ENCODE measurements around the gene CYP39A1.

The CYP39A1 gene

DNA sequence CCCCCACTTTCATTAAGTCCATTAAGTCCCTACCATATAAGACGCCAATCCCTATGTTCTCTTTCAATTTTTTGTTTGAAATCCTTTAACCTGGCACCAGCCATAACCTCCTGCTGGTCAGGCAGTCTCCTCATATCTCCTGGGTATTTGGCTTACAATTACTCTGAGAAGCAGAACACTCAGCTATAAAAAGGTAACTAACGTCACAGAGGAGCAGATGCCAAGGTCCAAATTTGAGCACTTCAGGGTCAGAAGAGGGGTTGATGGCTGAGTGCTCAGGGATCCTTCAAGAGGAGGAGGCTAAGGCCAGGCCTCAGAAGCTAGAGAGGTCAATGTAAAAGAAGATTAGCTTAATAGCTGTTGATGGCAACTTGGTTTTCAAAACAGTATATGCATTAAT is 139.1 kb downstream of the CYP39A1 start:
- H3K27me3 ChIP-seq (ENCODE audit: insufficient read depth, poor library complexity, severe bottlenecking) = no peaks in the 10 kb centered on the region
- TF ChIP-seq POLR2AphosphoS5 (IDR thresholded peaks at IDR 0.05; ENCODE audit: low read depth) (no peak), SPI1 (IDR thresholded peaks at IDR 0.05; ENCODE audit: borderline replicate concordance, low read depth) (no peak), GABPA (IDR thresholded peaks at IDR 0.05; ENCODE audit: low read depth) (no peak)
- TF ChIP-seq, protein P1, sequence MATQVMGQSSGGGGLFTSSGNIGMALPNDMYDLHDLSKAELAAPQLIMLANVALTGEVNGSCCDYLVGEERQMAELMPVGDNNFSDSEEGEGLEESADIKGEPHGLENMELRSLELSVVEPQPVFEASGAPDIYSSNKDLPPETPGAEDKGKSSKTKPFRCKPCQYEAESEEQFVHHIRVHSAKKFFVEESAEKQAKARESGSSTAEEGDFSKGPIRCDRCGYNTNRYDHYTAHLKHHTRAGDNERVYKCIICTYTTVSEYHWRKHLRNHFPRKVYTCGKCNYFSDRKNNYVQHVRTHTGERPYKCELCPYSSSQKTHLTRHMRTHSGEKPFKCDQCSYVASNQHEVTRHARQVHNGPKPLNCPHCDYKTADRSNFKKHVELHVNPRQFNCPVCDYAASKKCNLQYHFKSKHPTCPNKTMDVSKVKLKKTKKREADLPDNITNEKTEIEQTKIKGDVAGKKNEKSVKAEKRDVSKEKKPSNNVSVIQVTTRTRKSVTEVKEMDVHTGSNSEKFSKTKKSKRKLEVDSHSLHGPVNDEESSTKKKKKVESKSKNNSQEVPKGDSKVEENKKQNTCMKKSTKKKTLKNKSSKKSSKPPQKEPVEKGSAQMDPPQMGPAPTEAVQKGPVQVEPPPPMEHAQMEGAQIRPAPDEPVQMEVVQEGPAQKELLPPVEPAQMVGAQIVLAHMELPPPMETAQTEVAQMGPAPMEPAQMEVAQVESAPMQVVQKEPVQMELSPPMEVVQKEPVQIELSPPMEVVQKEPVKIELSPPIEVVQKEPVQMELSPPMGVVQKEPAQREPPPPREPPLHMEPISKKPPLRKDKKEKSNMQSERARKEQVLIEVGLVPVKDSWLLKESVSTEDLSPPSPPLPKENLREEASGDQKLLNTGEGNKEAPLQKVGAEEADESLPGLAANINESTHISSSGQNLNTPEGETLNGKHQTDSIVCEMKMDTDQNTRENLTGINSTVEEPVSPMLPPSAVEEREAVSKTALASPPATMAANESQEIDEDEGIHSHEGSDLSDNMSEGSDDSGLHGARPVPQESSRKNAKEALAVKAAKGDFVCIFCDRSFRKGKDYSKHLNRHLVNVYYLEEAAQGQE (IDR thresholded peaks at IDR 0.05; ENCODE audit: insufficient replicate concordance, low read depth) = no peak
- TF ChIP-seq, protein P2, sequence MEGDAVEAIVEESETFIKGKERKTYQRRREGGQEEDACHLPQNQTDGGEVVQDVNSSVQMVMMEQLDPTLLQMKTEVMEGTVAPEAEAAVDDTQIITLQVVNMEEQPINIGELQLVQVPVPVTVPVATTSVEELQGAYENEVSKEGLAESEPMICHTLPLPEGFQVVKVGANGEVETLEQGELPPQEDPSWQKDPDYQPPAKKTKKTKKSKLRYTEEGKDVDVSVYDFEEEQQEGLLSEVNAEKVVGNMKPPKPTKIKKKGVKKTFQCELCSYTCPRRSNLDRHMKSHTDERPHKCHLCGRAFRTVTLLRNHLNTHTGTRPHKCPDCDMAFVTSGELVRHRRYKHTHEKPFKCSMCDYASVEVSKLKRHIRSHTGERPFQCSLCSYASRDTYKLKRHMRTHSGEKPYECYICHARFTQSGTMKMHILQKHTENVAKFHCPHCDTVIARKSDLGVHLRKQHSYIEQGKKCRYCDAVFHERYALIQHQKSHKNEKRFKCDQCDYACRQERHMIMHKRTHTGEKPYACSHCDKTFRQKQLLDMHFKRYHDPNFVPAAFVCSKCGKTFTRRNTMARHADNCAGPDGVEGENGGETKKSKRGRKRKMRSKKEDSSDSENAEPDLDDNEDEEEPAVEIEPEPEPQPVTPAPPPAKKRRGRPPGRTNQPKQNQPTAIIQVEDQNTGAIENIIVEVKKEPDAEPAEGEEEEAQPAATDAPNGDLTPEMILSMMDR (IDR thresholded peaks at IDR 0.05; ENCODE audit: insufficient read depth, low read length) = no peak
- H3K4me3 ChIP-seq (replicated peaks; ENCODE audit: insufficient read depth, low read length) = no peak overlapping the region
- no peak overlapping the region for H3K27ac ChIP-seq (replicated peaks)
- DNase-seq (ENCODE audit: low read depth in 1 of 2, low spot score in 1 of 2) = no peak

DNA sequence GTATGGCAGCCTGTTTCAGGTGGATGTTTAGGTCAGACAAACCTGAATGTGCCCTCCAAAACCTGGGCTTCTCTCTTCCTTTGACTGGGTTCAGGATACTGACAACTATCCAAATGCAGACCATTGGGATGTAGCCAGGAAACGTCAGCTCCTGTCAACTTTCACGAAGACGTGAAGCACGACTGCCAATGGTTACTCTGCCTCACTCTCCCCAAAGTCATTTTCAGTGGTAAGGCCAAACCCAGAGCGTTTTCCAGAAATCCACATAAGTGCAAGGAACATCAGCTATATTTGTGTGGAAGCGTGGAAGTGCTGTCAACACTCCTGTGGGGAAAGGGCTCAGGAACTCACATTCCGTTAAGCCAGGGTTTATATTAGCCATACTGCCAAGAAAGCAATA is 141.3 kb downstream of the CYP39A1 start:
- Histone ChIP-seq H3K27me3 (ENCODE audit: insufficient read depth, poor library complexity, severe bottlenecking) (no peaks in the 10 kb centered on the region), H3K4me3 (replicated peaks; ENCODE audit: insufficient read depth, low read length) (no peak overlapping the region), H3K27ac (replicated peaks) (no peak overlapping the region)
- no peak for TF ChIP-seq GABPA (IDR thresholded peaks at IDR 0.05; ENCODE audit: low read depth)
- TF ChIP-seq, protein P2 (IDR thresholded peaks at IDR 0.05; ENCODE audit: insufficient read depth, low read length) = no peak
- no peak for TF ChIP-seq SPI1 (IDR thresholded peaks at IDR 0.05; ENCODE audit: borderline replicate concordance, low read depth)
- no peak for TF ChIP-seq POLR2AphosphoS5 (IDR thresholded peaks at IDR 0.05; ENCODE audit: low read depth)
- TF ChIP-seq, protein P1 (IDR thresholded peaks at IDR 0.05; ENCODE audit: insufficient replicate concordance, low read depth) = no peak
- no peak for DNase-seq (ENCODE audit: low read depth in 1 of 2, low spot score in 1 of 2)

DNA sequence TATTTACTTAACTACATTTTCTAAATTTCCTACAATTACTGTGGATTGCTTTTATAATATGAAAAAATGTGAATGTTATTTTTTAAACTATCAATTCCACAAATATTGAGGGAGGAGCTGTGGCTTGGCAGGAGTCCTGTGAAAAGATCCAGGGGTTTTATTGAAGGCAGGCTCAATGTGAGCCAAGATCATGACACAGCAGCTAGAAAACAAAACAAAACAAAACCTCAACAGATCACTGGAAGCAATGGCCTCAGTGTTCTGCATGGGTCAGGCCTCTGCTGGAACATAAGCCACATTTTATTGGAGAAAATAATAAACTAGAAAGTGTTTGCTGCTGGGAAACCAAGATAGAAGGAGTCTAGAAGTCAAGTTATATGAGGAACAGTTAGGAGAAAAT is 142.0 kb downstream of the CYP39A1 start:
- TF ChIP-seq GABPA (IDR thresholded peaks at IDR 0.05; ENCODE audit: low read depth) (no peak), POLR2AphosphoS5 (IDR thresholded peaks at IDR 0.05; ENCODE audit: low read depth) (no peak), SPI1 (IDR thresholded peaks at IDR 0.05; ENCODE audit: borderline replicate concordance, low read depth) (no peak)
- TF ChIP-seq, protein P1 (IDR thresholded peaks at IDR 0.05; ENCODE audit: insufficient replicate concordance, low read depth) = no peak
- TF ChIP-seq, protein P2 (IDR thresholded peaks at IDR 0.05; ENCODE audit: insufficient read depth, low read length) = no peak
- no peak overlapping the region for H3K4me3 ChIP-seq (replicated peaks; ENCODE audit: insufficient read depth, low read length)
- H3K27me3 ChIP-seq (ENCODE audit: insufficient read depth, poor library complexity, severe bottlenecking) = no peaks in the 10 kb centered on the region
- H3K27ac ChIP-seq (replicated peaks) = no peak overlapping the region
- no peak for DNase-seq (ENCODE audit: low read depth in 1 of 2, low spot score in 1 of 2)

Data from HL-60 (cell line).